NCI-H748 treated with DMSO at 0.1 percent for 48 hours (cell line): ENCODE data around the gene TBCD.

Experiments
- DNase-seq: peaks from one replicate; lab custom pipeline; 2025; lab: John Stamatoyannopoulos, UW

Gene TBCD

DNA sequence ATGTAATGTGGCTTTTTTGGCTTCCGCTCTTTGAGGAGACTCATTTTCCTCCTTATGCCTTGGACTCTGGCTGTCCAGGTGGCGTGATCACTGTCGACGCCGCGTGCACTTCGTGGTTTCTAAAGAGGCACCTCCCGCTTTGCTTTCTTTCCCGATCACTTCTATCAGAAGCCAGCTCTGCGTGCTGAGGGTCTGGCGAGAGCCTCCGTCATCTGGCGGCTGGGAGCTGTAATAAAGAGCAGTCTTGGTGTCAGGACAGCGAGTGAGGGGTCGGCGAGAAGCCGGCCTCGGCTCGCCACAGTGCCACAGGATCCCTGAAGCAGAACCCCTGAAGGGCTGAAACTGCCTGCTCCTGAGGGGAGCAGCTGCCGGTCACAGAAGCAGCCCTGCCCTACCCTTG lies 80.5 kb downstream of the TBCD start:
- no peak for DNase-seq

DNA sequence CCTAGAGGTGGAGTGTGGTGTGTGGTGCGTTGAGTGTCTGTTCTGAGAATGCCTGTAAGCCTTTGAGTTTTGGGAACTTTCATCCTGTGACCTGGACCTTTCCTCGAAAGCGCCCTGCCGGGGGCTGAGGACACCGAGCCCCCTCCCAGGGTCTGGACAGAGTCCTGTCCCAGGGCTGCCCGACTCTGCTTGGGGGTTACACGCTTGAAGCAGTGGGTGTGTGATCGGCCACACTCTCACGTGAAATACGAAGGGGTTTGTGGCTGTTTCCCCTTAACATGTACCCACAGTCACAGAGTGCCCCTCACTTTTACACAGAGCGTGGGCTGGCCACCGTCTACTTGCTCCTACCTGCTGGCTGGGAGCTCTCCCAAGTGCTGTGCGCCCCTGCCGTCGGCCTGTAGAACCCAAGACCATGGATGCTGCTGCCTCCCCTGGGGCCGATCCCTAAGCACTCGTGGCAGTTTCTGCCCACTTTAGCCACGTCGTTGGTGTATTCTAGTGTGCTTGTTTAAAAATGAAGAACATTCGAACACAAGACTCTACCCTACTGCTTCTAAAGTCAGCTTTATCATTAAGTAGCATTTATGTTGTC lies 81.1 kb downstream of the TBCD start:
- no peak for DNase-seq

DNA sequence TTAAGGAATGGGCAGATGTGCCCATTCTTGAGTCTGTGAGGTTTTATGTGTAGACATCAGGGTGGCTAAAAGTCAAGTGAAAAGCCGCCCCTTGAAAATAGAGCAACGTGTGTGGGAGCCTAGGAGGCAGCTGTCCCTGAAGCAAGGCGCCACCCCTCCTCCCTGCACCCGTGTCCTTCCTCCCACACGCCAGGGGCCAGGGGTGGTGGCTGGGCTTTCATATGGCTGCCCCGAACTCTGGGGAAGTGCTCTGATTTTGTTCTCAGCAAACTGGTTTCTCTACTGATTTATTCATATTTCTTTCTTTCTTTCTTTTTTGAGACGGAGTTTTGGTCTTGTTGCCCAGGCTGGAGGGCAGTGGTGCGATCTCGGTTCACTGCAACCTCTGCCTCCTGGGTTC lies 83.3 kb downstream of the TBCD start:
- DNase-seq, result no peak

DNA sequence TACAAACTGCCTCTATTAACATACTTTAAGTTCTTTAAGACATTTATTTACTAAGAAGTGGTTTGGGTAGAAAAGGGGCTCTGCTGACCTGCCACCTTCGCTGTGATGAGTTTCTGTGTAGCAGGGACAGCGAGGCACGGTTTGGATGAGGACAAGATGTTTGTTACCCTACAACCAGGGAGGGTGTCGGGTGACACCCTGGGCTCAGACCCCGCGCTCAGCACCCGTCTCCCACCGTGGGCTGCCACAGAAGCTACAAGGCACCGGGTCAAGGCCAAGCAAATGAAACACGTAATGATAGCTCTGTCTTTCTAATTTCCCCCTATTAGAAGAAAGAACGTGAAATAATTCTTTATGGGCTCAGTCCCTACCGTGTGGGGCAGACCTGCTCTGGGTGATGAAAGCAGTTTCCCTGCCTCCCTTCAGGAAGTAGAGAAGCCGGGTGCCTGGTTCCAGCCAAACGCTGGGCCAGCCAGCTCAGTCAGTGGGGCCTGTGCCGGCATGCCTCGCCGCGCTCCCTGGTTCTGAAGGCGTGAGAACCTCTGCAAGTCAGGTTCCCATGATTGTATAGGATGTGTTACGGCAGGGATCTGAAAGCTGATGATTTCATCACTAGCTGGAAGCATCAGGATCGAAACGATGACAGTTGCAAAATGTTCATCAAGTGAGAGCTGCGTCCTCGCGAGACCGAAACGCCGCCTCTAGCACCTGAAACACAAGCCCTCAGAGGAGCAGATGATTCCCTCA lies 84.1 kb downstream of the TBCD start:
- no peak for DNase-seq

DNA sequence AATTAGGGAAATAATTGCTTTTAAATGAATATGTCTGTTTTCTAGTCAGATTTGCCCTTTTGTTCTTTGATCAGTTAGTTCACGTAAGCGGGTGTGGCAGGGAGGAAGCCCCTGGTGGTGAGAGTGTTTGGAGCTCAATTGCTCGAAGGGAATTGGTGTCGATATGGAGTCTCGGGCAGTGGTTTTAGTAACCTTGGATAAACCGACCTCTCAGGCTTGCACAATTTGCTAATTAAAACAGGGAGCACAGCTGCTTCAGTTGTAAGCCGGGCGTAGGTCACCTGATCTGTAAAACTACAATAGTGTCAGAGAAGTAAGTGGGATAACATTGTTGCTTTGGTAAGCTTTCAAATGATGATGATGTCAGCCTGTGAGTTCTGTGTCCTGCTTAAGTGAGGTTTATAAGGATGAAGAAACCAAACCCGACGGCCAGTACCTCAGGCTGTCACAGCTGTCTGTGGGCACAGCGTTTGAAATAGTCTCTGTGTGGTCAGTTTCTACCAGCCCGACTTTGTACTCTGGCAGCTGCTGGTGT lies 85.0 kb downstream of the TBCD start:
- peak; percentile 44 for DNase-seq

DNA sequence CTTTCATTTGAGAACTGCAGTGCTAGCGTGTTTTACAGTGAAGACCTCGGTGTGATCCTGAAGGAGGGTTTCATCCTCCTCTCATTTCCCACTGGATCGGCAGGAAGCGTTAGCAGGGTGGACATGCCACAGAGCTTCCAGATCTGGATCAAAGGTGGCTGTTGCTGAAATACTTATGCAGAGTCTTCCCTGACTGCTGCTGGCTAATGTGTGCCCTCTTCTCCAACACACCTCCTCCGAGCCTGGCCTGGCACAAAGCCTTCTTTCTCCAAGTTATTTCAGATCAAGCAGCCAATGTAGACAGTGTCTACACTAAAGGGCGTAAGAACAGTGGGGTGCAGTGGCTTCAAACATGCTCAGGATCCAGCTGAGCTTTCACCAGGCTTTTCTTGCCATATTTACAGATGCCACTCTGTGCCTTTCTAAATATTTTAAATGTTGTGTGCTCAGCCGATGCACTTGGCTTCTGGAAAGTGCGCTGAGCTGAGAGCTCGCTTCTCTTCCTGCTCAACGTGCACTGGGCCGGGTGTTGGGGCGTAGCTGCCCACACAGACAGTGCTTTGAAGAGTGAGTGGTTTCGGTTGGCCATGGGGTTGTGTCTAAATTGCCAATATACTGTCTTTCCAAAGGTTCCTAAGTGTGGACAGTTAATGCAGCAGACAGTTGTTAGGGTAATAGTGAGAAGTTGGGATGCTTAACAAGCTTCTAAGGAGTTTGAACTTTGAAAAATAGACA lies 85.9 kb downstream of the TBCD start:
- no peak for DNase-seq

DNA sequence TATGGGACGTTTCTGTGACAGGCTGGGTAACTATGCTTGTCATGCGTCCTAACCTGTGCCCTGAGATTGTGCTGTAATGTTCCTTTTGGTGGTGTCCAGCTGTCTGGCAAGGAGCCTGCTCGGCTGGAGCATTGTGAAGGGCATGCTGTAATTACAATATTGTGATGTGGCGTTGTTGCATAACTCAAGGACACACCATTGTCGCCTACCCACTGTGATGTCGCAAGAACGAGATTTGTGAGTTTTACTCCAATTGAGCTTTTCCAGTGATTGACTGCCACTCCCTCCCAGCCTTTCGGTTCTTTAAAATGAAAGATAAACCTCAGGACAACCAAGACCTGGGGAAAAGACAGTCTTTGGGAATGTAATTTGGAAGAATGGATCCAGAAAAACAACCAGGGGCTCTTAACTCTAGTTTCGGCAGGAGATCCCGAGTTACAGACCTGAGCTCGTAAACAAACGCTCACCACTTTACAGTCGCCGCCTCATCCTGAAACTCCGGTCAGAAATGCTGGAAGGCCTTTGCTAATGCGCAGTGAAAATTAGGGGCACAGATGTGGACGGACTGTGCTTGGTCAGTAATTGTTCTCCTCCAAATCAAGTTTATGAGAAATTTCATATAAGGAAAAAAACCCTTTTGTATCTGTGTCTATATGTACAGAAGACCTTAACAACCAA lies 86.7 kb downstream of the TBCD start:
- no peak for DNase-seq

DNA sequence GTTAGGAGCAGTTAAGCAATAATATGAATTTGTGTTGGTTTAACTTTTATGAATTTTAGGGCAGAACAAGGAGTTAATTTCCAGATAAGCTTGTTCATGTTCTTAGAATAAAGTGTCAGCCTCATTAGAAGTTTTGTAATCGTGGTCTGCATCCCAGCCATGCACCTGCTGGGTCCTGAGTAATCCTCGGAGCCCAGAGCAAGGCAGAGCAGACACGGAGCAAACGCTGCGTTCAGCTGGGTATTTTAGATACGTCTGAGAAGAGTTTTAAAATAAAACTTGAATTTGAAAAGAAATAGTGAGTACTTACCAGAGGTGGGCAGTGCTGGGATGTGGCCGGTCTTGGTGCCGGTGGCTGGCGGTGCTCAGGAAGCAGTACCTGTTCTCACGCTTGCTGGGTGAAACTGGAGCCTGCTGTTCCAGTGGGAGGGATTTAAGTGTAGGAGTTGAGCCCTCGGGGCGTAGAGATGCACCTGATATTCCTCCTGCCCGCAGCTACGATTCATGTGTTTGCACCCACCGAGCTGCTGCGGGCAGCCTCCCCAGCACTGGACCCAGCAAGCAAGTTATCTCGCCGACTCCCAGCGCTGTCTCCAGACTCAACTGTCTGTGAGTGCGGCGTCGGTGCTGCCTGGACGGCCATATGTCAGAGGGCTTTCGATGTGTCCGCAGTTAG lies 87.9 kb downstream of the TBCD start, which contains the start of gene ZNF750:
ZNF750 (minus strand) TSS at position 406 of the 676 bp plus-strand sequence. CDS start 7,568 bp downstream, outside the sequence.
- DNase-seq, result no peak

DNA sequence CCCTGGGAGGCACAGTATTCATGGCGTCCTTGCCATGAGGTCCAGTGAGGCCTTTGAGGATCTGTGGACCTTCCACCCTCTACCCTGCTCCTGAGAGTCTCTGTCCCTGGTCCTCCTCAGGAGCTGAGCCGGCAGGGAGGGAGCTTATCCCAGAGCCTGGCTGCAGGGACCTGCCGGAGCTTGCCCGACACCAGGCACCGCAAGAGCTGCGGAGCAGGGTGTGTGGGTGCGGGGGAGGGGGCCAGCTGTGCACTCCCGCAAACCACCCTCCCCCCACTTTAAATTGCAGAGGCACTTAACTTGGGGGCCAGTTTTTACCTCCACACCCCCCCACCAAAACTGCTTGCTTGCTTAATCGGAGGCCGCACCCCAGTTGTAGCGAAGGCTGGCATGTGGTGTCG lies 88.6 kb downstream of the TBCD start:
- DNase-seq, result no peak

DNA sequence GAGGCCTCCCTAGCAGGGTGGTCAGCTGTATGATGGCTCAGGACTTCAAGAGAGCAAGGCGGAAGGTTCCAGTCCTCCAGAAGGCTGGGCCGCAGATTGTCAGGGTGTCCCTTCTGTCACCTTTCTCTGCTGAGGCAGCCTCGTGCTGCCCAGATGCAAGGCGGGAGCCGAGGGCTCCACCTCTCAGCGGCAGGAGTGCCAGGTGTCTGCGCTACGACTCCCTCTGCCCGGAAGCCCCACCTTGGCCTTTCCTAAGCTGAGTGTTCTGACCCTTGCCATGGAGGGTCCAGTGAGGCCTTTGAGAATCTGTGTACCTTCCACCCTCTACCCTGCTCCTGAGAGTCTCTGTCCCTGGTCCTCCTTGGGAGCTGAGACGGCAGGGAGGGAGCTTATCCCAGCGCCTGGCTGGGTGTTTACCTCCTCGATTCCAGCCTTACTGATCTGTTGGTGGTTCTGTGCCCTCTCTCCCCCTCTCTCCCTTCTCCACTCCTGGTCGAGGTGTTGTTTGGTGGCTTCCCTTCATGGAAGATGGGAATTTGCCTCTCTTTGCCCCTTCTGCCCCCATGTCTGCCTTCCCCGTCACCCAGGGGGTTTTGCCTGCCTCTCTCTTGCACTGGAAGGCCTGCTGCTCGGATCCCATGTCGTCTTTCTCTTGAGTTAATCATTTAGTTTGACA lies 90.2 kb downstream of the TBCD start:
- no peak for DNase-seq

DNA sequence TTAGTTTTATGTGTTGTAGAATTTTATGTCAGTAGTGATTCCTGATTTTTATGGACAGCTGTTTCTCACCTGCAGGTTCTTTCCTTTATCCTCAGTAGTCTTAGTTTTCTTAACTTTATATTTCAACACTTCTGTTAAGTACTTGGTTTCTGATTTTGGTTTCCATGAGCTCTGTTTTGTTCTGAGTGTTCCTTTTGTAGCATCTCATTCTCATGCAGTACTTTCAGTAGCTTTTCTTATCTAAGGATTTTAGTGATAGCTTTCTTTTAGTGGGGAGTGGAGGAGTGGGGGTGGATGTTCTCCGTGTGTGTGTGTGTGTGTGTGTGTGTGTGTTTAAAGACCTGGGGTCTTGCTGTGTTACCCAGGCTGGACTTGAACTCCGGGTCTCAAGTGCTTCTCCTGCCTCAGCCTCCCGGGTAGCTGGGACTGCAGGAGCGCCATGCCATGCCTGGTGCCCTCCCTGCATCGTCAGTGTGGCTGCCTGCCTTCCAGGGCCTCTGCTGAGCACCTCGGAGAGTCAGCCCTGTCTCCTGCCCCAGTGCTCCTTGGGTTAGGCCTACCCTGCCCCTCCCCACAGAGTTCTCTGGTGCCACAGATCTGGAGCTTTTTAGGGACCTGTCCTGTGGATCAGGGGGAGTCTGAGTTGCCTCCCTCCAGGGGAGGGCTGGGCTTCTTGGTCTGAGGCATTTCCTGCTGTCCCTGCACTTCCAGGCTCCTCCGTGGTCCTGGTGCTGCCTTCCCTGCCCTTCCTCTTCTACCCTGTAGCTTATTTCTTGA lies 92.2 kb downstream of the TBCD start:
- no peak for DNase-seq

DNA sequence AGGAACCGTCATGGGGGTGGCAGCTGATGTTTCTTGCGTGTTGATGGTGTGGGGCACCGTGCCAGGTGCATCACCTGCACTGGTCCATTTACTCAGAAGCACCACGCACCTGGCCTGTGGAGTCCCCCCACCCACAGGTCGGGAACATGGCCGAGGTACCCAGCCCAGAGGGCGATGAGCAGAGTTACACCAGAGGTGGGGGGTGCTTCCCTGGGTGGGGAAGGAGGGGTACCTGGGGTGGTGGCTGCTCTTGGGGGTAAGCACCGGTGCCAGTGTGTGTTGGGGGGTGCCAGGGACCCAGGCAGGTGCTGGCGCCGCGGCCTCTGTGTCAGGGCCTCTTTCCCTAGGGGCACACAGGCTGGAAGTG lies 92.9 kb downstream of the TBCD start:
- no peak for DNase-seq

DNA sequence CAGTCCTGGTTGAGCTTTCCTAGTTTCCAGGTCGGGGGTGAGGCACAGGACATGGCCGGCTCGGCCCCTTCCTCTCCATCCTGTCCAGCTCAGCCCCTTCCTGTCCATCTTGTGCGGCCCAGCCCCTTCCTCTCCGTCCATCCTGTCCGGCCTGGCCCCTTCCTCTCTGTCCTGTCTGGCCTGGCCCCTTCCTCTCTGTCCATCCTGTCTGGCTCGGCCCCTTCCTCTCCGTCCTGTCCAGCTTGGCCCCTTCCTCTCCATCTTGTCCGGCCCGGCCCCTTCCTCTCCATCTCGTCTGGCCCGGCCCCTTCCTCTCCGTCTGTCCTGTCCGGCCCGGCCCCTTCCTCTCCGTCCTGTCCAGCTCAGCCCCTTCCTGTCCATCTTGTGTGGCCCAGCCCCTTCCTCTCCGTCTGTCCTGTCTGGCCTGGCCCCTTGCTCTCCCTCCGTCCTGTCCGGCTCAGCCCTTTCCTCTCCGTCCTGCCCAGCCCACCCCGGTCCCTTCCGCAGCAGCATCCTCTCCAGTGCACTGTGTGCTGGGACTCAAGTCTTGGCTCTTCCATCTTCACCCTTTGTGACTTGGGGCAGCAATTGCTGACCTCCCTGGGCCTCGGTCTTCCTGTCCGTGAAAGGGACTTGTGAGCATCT lies 93.4 kb downstream of the TBCD start:
- DNase-seq, result no peak

DNA sequence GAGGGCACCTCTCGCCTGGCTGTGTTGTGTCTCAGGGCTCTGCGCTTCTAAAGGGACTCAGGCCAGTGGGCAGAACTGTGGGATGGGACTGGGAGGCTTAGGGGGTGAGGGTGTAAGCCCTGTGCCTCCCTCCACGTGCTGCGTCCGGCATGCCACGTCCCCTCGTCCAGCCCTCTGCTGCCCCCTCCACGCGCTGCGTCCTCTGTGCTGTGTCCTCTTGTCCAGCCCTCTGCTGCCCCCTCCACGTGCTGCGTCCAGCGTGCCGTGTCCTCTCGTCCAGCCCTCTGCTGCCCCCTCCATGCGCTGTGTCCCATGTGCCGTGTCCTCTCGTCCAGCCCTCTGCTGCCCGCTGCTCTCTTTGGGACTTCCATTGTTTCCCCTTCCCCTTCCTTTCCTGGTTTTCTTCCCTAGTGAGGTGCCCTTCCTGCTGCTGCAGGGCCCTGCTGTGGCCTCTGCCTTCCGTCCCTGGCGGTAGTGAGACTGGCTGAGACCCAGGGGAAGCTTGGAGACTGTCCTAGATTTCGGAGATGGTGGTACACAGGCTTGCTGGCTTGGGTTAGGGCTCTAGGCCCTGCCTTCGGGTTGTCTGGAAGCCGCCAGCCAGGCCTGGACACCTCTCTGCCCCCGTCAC lies 94.3 kb downstream of the TBCD start:
- no peak for DNase-seq

DNA sequence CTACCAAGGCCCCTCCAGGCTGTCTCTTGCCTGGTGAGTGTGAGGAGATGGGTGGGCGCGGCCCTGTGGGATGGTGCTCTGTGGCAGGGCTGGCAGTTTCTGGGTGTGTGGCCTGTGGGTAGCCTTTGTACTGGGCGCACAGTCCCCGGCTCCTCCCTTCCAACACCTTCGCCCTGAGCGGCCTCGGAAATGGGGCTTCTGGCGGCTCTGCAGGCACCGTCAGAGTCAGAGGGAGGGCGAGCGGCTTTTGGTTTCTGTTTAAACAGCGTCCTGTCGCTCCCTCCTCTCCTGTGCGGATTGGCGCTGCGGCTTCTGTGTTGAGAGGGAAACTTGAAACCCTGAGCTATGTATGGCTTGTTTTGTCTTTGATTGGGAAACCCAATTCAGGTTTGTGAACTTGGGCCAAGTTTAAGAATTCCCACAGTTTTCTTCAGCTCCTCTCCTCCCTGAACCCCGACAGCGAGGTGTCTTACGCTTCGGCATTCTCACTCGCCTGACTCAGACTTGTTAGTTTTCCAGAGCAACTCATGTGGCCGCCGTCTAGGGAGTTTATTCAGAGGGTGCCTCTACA lies 96.2 kb downstream of the TBCD start:
- DNase-seq, result no peak

DNA sequence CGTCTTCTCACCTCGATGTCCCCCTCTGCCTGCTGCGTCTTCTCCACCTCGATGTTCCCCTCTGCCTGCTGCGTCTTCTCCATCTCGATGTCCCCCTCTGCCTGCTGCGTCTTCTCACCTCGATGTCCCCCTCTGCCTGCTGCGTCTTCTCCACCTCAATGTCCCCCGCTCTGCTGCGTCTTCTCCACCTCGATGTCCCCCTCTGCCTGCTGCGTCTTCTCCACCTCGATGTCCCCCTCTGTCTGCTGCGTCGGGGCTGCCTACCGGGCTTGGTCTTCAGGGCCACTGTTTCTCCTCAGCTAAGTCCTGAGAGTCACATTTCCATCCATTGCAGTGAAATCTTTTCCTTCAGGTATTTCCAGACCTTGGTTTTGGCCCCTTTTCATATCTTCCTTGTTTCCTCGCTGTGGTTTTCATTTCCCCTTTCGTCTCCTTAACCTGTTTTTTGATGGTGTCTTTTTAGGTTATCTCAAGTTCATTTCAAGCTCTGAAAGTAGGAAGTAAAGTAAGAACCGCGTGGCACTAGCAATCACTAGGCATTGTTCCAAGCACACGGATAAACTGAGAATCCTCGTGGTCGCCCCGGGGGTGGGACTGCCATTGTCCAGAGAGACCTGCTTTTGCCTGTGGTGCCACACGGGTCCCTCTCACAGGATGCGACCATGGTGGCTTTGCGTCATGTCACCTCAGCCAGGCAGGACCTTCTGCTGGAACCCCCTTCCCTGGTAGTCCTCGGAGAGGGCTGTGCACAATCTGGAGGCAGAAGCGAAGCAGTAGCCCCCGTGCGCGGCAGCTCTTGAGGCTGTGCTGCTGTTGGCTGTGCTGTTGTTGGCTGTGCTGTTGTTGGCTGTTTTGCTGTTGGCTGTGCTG lies 97.4 kb downstream of the TBCD start:
- no peak for DNase-seq

DNA sequence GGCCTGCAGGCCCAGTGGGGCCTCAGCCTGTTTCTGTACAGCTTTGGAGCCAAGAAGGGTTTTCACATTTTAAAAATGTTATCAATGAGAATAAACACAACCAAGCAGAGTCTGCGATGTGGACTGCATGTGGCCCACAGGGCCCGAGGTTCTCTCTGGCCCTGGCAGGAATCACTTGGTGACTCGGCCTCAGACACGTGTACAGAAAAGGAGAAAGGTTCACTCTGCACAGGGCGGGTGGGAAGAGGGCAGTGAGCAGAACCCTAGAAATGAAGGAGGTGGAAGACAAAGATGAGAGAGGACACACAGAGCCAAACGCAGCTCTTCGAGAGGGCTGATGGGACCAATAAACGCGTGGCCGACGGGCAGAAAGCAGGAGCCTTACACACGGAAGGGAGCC lies 99.5 kb downstream of the TBCD start:
- DNase-seq, result no peak

DNA sequence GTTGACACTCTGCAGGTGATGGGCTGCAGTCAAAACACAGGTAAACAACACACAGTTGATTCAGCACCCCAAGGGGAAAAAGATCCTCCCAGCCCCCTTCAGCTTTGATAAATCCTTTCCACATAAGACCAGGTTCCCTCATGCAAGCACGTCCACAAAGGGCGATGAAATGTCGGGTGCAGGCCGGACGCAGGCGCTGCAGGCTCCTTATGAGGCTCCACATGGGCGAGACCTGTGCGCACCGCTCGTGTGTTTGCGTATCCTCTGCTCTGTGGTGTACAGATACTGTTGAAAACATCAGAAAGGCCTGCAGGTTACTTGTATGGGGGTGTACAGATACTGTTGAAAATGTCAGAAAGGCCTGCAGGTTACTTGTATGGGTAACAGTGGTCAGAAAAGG lies 102.4 kb downstream of the TBCD start:
- no peak for DNase-seq
